Measurements from ENCODE around the gene ROR1.

Gene ROR1

DNA sequence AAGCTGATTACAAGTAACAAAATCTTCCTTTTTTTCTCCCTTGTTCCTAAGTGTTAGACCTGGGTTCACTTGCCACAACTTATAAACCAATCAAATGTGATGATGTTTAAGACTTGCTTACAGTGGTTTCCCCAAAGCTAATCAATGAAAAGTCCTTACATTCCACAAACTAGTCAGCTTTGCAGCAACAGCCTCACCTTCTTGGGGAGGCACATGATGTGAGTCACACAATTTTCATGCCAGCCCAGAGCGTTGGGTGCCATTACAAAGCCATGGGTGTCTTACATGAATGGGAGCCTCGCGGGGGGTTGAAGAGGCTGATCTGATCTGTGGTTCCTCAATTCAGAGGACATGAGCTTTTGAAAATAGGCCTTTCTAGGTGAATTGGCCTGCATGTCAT lies 338.0 kb downstream of the ROR1 start:
- no peaks in the 10 kb centered on the region for H3K9me3 Mint-ChIP-seq
- H3K27me3 Mint-ChIP-seq (ENCODE audit: low read depth) = no peaks in the 10 kb centered on the region
- no peak overlapping the region for H3K4me3 Mint-ChIP-seq
- H3K4me1 Mint-ChIP-seq = peaks cover 18% of the 10 kb centered on the region
- H3K36me3 Mint-ChIP-seq (ENCODE audit: low read depth) = no peaks in the 10 kb centered on the region
- H3K27ac Mint-ChIP-seq = no peak overlapping the region
- TF ChIP-seq, protein P1, sequence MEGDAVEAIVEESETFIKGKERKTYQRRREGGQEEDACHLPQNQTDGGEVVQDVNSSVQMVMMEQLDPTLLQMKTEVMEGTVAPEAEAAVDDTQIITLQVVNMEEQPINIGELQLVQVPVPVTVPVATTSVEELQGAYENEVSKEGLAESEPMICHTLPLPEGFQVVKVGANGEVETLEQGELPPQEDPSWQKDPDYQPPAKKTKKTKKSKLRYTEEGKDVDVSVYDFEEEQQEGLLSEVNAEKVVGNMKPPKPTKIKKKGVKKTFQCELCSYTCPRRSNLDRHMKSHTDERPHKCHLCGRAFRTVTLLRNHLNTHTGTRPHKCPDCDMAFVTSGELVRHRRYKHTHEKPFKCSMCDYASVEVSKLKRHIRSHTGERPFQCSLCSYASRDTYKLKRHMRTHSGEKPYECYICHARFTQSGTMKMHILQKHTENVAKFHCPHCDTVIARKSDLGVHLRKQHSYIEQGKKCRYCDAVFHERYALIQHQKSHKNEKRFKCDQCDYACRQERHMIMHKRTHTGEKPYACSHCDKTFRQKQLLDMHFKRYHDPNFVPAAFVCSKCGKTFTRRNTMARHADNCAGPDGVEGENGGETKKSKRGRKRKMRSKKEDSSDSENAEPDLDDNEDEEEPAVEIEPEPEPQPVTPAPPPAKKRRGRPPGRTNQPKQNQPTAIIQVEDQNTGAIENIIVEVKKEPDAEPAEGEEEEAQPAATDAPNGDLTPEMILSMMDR (IDR thresholded peaks at IDR 0.05; ENCODE audit: unreplicated experiment in 3 of 3) = no peak

DNA sequence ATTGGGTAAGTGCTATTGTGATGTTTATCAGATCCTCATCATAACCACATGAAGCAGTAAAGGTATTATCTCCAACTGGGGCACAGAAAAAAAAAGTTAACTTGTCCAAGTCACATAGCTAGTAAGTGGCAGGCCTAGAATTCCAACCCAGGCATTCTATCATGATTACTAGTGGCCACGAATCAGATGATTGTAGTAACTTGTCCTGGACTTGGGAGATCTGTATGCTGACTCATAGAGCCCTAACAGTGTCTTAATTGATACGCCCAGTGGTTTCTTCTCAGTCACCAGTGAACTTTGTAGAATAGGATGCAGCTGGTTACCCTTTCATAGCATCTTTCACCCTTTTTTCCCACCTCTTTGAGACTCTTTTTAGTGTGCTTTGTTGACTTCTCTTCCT lies 338.5 kb downstream of the ROR1 start:
- TF ChIP-seq, protein P1 (IDR thresholded peaks at IDR 0.05; ENCODE audit: unreplicated experiment in 3 of 3) = no peak
- H3K9me3 Mint-ChIP-seq = no peaks in the 10 kb centered on the region
- H3K27me3 Mint-ChIP-seq (ENCODE audit: low read depth) = no peaks in the 10 kb centered on the region
- no peaks in the 10 kb centered on the region for H3K36me3 Mint-ChIP-seq (ENCODE audit: low read depth)
- H3K4me3 Mint-ChIP-seq = no peak overlapping the region
- no peak overlapping the region for H3K27ac Mint-ChIP-seq
- peaks cover 19% of the 10 kb centered on the region for H3K4me1 Mint-ChIP-seq

GRCh38 chr1:64114012-64114525 lies 340.3 kb downstream of the ROR1 start:
- H3K9me3 Mint-ChIP-seq = no peaks in the 10 kb centered on the region
- no peaks in the 10 kb centered on the region for H3K27me3 Mint-ChIP-seq (ENCODE audit: low read depth)
- TF ChIP-seq, protein P1 (IDR thresholded peaks at IDR 0.05; ENCODE audit: unreplicated experiment in 3 of 3) = no peak
- H3K4me3 Mint-ChIP-seq = no peak overlapping the region
- no peaks in the 10 kb centered on the region for H3K36me3 Mint-ChIP-seq (ENCODE audit: low read depth)
- H3K27ac Mint-ChIP-seq = no peak overlapping the region
- peaks cover 19% of the 10 kb centered on the region for H3K4me1 Mint-ChIP-seq

- no peak overlapping the region for H3K4me3 Mint-ChIP-seq
- H3K27me3 Mint-ChIP-seq (ENCODE audit: low read depth) = no peaks in the 10 kb centered on the region
- peak overlapping the region in 2 of 3 experiments; percentile 12 to 35 for H3K27ac Mint-ChIP-seq
- no peaks in the 10 kb centered on the region for H3K36me3 Mint-ChIP-seq (ENCODE audit: low read depth)
- TF ChIP-seq, protein P1 (IDR thresholded peaks at IDR 0.05; ENCODE audit: unreplicated experiment in 3 of 3) = no peak
- no peaks in the 10 kb centered on the region for H3K9me3 Mint-ChIP-seq
- peaks cover 19% of the 10 kb centered on the region for H3K4me1 Mint-ChIP-seq
Measured at GRCh38 chr1:64116537-64116936, 342.7 kb downstream of the ROR1 start.

DNA sequence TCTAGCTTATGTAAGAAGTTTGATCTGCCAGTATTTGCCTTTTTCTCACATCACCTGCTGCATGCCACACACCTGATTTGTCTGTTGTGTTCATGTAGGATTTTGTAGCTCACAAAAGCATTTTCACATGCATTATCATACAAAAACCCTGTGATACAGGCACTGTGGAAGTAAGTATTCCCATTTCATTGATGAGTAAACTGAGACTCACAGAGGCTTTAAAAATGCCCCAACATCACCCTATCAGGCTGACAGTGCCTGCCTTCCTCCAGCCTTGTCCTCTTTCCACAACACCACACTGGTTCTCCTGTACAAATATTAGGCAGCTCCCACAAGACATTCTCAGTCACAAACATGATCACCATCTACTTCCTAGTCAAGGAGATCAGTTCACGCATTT lies 343.7 kb downstream of the ROR1 start:
- TF ChIP-seq, protein P1 (IDR thresholded peaks at IDR 0.05; ENCODE audit: unreplicated experiment in 3 of 3) = no peak
- H3K9me3 Mint-ChIP-seq = no peaks in the 10 kb centered on the region
- H3K4me3 Mint-ChIP-seq = no peak overlapping the region
- H3K36me3 Mint-ChIP-seq (ENCODE audit: low read depth) = no peaks in the 10 kb centered on the region
- H3K4me1 Mint-ChIP-seq = peaks cover 19% of the 10 kb centered on the region
- H3K27ac Mint-ChIP-seq = peak overlapping the region in 1 of 3 experiments; percentile 12
- H3K27me3 Mint-ChIP-seq (ENCODE audit: low read depth) = no peaks in the 10 kb centered on the region

- Mint-ChIP-seq H3K36me3 (ENCODE audit: low read depth) (no peaks in the 10 kb centered on the region), H3K4me1 (peaks cover 22% of the 10 kb centered on the region), H3K27ac (no peak overlapping the region), H3K27me3 (ENCODE audit: low read depth) (no peaks in the 10 kb centered on the region), H3K9me3 (no peaks in the 10 kb centered on the region), H3K4me3 (no peak overlapping the region)
- TF ChIP-seq, protein P1 (IDR thresholded peaks at IDR 0.05; ENCODE audit: unreplicated experiment in 3 of 3) = no peak
Measured at GRCh38 chr1:64121766-64122385, 348.1 kb downstream of the ROR1 start.
